ENCODE results near the gene TENM4. TPM values are rescaled to one million over a fixed set of nuclear protein-coding genes. Genes with fewer than 3 reads are reported as not detected.
A peak's percentile ranks its signal among the peaks of the same experiment; 100 is the strongest.

The TENM4 gene
- total RNA-seq, 4 donors from 2014 or later, result 16.8 to 158 (median 120) TPM

GRCh38 chr11:78753297-78753696 lies 687.5 kb downstream of the TENM4 start:
- Histone ChIP-seq H3K4me3 (replicated peaks in 1 of 3) (no peak overlapping the region), H3K27ac (no peak overlapping the region), H3K27me3 (no peaks in the 10 kb centered on the region), H3K9me3 (no peaks in the 10 kb centered on the region), H3K4me1 (no peaks in the 10 kb centered on the region), H3K36me3 (peaks cover 0 to 3% of the 10 kb centered on the region in 2 donors)
- intact Hi-C loops (cut with DNase I), result no loop called here
- no peak for DNase-seq
- TF ChIP-seq, protein P1, sequence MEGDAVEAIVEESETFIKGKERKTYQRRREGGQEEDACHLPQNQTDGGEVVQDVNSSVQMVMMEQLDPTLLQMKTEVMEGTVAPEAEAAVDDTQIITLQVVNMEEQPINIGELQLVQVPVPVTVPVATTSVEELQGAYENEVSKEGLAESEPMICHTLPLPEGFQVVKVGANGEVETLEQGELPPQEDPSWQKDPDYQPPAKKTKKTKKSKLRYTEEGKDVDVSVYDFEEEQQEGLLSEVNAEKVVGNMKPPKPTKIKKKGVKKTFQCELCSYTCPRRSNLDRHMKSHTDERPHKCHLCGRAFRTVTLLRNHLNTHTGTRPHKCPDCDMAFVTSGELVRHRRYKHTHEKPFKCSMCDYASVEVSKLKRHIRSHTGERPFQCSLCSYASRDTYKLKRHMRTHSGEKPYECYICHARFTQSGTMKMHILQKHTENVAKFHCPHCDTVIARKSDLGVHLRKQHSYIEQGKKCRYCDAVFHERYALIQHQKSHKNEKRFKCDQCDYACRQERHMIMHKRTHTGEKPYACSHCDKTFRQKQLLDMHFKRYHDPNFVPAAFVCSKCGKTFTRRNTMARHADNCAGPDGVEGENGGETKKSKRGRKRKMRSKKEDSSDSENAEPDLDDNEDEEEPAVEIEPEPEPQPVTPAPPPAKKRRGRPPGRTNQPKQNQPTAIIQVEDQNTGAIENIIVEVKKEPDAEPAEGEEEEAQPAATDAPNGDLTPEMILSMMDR (IDR thresholded peaks at IDR 0.05), result no peak
- no peak for TF ChIP-seq POLR2A (IDR thresholded peaks at IDR 0.05)
- 76 to 80% methylated on average over 1 of the region's 1 CpG for WGBS, 2 donors

- intact Hi-C loops (cut with DNase I), result no loop called here
- Histone ChIP-seq H3K4me3 (replicated peaks in 1 of 3) (no peak overlapping the region), H3K9me3 (no peaks in the 10 kb centered on the region), H3K36me3 (peaks cover 0 to 3% of the 10 kb centered on the region in 2 donors), H3K27me3 (no peaks in the 10 kb centered on the region), H3K27ac (no peak overlapping the region), H3K4me1 (no peaks in the 10 kb centered on the region)
- no peak for TF ChIP-seq POLR2A (IDR thresholded peaks at IDR 0.05)
- TF ChIP-seq, protein P1 (IDR thresholded peaks at IDR 0.05), result no peak
- WGBS, 2 donors, result 83 to 93% methylated on average over 2 of the region's 2 CpGs
- no peak for DNase-seq
These were observed 688.3 kb downstream of the TENM4 start for GRCh38 chr11:78752494-78752893.

- Histone ChIP-seq H3K27me3 (no peaks in the 10 kb centered on the region), H3K36me3 (no peaks in the 10 kb centered on the region), H3K4me1 (no peaks in the 10 kb centered on the region), H3K9me3 (no peaks in the 10 kb centered on the region), H3K4me3 (replicated peaks in 1 of 3) (no peak overlapping the region), H3K27ac (no peak overlapping the region)
- intact Hi-C loops (cut with DNase I), result loop anchor here (10.0 kb wide), 1 partner anchor 76 kb away; no protein-coding TSS in a partner anchor
- TF ChIP-seq POLR2A (IDR thresholded peaks at IDR 0.05), result no peak
- TF ChIP-seq, protein P1 (IDR thresholded peaks at IDR 0.05), result no peak
- 84 to 88% methylated on average over 7 of the region's 7 CpGs for WGBS, 2 donors
- no peak for DNase-seq
These were observed 691.7 kb downstream of the TENM4 start for GRCh38 chr11:78748918-78749690.

DNA sequence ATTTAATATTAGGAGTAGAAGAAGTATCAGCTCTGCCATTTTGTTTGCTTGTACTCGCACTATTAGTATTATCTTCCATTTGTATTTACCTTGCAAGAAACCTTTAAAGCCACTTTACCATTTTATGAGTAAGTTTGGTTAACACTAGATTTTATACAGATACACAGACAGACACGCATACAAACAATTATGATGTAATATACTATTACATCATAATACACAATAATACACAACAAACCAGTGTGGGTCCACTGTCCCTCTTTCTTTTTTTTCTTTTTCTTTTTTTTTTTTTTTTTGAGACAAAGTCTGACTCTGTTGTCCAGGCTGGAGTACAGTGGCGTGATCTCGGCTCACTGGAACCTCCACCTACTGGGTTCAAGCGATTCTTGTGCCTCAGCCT lies 695.9 kb downstream of the TENM4 start:
- Histone ChIP-seq H3K4me3 (replicated peaks in 1 of 3) (no peak overlapping the region), H3K27me3 (no peaks in the 10 kb centered on the region), H3K9me3 (no peaks in the 10 kb centered on the region), H3K27ac (no peak overlapping the region), H3K36me3 (no peaks in the 10 kb centered on the region), H3K4me1 (peaks cover 22 to 23% of the 10 kb centered on the region in 2 donors)
- intact Hi-C loops (cut with DNase I), result loop anchor here (10.0 kb wide), 1 partner anchor 80 kb away; no protein-coding TSS in a partner anchor
- 98 to 99% methylated on average over 5 of the region's 5 CpGs for WGBS, 2 donors
- TF ChIP-seq, protein P1 (IDR thresholded peaks at IDR 0.05), result no peak
- DNase-seq, result no peak

- Histone ChIP-seq H3K4me1 (peaks cover 22 to 23% of the 10 kb centered on the region in 2 donors), H3K4me3 (replicated peaks in 1 of 3) (no peak overlapping the region), H3K36me3 (no peaks in the 10 kb centered on the region), H3K27me3 (no peaks in the 10 kb centered on the region), H3K27ac (peak overlapping the region in 1 of 3 donors; percentile 28), H3K9me3 (no peaks in the 10 kb centered on the region)
- no peak for TF ChIP-seq POLR2A (IDR thresholded peaks at IDR 0.05)
- TF ChIP-seq, protein P1 (IDR thresholded peaks at IDR 0.05), result no peak
- DNase-seq, result no peak
- WGBS, 2 donors, result 92 to 94% methylated on average over 6 of the region's 6 CpGs
- intact Hi-C loops (cut with DNase I), result loop anchor here (10.0 kb wide), 1 partner anchor 81 kb away; no protein-coding TSS in a partner anchor
These were observed 696.6 kb downstream of the TENM4 start for GRCh38 chr11:78744202-78744601.
